Activated T-helper 1 cell treated with anti-CD3 and anti-CD28 coated beads, Interleukin-12 subunit alpha, Interleukin-12 subunit beta, Interleukin-2, Interleukin-4 antibody, amounts not matched to agents 30 ng/mL and 10 ng/mL and 1 ng/mL, durations not matched to agents 14 hours and 24 hours and 36 hours (primary cell): ENCODE results near the gene POU4F3. TPM values are rescaled to one million over a fixed set of nuclear protein-coding genes. Genes with fewer than 3 reads are reported as not detected.

ENCODE experiments used
- DNase-seq: peaks from one replicate; pipeline ENCODE4 v3.0.0; 2021; ENCODE audit warnings: low spot score
- H3K27ac Mint-ChIP-seq: one replicate; pipeline ENCODE4 v1.8.0; 2021; ENCODE audit warnings: mild to moderate bottlenecking, mixed read lengths
- H3K27me3 Mint-ChIP-seq: one replicate; pipeline ENCODE4 v1.8.0; 2022; ENCODE audit warnings: mild to moderate bottlenecking, moderate library complexity, mixed read lengths; ENCODE audit not compliant: insufficient read depth
- H3K36me3 Mint-ChIP-seq: one replicate; pipeline ENCODE4 v1.8.0; 2021; ENCODE audit warnings: low read depth, mixed read lengths
- H3K4me1 Mint-ChIP-seq: one replicate; pipeline ENCODE4 v1.8.0; 2021; ENCODE audit warnings: low read depth, mixed read lengths
- H3K4me3 Mint-ChIP-seq: one replicate; pipeline ENCODE4 v1.8.0; 2021; ENCODE audit warnings: mild to moderate bottlenecking, moderate library complexity, mixed read lengths
- H3K9me3 Mint-ChIP-seq: one replicate; pipeline ENCODE4 v1.8.0; 2021; ENCODE audit warnings: mixed read lengths
- intact Hi-C: fragments of 100-400 bp; cut with micrococcal nuclease; formaldehyde crosslinking; loops from one replicate; pipeline ENCODE4 v1.15.1; 2024
- total RNA-seq: library from RNA; stranded (reverse); gene quantifications from 2 replicates; pipeline ENCODE4 v1.2.3, GENCODE V29; 2022

POU4F3 gene
- total RNA-seq, 1 donor from 2014 or later: not detected

DNA sequence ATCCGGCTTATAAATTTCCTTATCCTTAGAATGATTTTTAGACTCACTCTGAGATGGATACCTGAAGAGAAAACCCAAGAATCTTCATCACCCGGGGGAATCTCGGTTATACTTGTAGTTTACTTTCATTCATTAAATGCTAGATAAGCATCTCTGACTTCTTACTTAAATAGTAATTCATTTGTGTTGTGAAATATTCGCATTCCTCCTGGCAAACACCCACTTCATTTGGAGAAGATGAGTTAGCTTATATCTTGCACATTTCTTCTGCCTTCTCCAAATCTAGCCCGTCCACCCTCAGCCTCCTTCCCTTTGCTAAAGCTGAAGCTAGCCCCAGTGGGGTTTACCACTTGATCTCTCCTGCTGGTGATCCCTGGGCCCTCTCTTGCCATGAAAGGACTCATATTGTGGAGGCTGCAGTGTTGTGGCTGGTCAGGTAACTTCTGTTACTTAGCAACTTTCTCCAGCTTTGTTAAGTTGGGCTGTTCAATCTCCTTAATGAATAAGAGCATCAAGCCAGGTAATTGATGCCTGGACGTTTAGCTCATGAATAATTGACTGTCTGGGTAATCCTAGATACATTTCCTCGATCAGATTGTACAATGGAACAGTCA is 11.3 kb upstream of the POU4F3 start:
- H3K36me3 Mint-ChIP-seq: no peaks in the 10 kb centered on the region
- intact Hi-C loops: no loop called here
- H3K27me3 Mint-ChIP-seq: peaks cover 21% of the 10 kb centered on the region
- no peaks in the 10 kb centered on the region for H3K4me1 Mint-ChIP-seq
- no peaks in the 10 kb centered on the region for H3K9me3 Mint-ChIP-seq
- no peak overlapping the region for H3K4me3 Mint-ChIP-seq
- no peak overlapping the region for H3K27ac Mint-ChIP-seq
- no peak for DNase-seq

DNA sequence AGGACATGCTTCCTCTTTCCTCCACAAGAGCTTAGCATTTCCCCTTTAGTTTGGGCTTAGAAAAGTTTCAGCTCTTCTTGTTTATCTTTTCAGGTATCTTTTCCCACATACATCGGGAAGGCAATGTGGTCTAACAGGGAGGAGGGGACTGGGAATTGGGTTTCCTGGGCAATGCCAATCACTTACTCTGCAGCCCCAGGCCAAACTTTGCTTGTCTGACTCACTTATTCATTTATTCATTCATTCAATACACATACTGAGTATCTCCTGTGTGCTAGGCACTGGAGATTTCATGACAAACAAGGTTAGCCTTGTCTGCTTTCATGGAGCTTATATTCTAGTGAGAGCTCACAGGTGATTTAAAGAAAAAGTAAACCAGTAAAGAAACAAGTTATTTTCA is 10.7 kb upstream of the POU4F3 start:
- no peaks in the 10 kb centered on the region for H3K36me3 Mint-ChIP-seq
- no peak overlapping the region for H3K4me3 Mint-ChIP-seq
- intact Hi-C loops: no loop called here
- H3K27ac Mint-ChIP-seq: no peak overlapping the region
- H3K27me3 Mint-ChIP-seq: peaks cover 26% of the 10 kb centered on the region
- H3K4me1 Mint-ChIP-seq: no peaks in the 10 kb centered on the region
- no peak for DNase-seq
- no peaks in the 10 kb centered on the region for H3K9me3 Mint-ChIP-seq

DNA sequence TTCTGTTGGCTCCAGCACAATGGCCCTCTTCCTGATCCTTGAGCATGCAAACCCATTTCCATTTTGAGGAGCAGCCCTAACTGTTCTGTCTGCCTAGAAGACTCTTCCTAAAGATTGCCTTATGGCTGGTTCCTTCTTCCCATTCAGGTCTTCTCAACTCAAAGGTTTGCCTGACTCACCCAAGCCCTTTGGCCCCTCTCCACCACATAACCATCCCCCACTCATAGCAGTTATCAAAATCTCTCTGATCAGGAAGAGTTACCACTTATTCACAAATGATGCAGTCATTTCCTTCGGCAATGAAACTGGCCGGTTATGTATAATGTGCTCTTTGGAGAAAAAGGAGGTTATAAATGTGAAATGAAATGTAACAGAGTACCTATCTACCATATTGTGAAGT is 8.9 kb upstream of the POU4F3 start:
- intact Hi-C loops: no loop called here
- Mint-ChIP-seq H3K27ac (no peak overlapping the region), H3K4me3 (no peak overlapping the region), H3K4me1 (no peaks in the 10 kb centered on the region), H3K9me3 (no peaks in the 10 kb centered on the region), H3K27me3 (peaks cover 39% of the 10 kb centered on the region), H3K36me3 (no peaks in the 10 kb centered on the region)
- no peak for DNase-seq

DNA sequence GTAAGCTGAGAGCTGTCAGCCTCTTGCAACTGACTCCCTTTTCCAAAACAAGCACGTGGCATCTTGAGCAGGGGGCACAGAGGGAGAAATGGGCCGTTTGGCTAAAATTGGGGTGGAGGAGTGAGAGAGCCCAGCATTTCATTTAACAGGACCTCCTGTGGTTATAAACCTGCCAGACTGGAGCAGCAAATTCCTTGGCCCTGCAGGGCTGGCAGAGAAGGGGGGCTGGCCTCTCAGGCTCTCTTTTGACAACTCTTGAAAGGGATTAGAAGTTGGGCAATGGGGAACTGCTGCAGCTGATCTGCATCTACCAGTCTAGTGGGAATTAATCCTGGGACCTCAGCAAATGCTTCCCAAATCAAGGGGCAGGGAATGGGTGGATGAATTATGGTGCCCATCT is 7.2 kb upstream of the POU4F3 start:
- Mint-ChIP-seq H3K4me3 (no peak overlapping the region), H3K4me1 (no peaks in the 10 kb centered on the region), H3K27me3 (peaks cover 53% of the 10 kb centered on the region), H3K9me3 (no peaks in the 10 kb centered on the region), H3K36me3 (no peaks in the 10 kb centered on the region), H3K27ac (no peak overlapping the region)
- no peak for DNase-seq
- intact Hi-C loops: no loop called here

DNA sequence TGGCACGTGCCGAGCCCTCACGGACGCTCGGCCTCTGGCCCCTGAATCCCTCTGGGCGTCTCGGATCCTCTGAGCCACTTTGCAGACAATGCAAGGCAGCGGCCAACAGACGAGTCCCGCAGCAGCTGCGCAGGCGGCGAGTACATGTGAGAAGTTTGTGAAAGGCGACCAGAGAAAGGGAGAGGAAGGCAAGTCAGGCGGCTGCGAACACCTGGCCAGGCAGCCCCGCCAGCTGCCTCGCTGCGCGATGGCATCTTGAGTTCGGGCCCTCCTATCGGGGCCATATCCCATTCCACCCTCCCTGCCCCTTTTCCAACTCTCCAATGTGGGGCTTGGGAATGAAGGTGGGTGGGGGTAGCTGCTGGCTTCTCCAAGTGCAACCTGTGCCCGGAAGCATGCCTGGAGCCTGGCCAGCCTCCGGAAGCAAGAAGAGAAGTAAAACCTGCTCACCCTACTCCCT is 4.5 kb upstream of the POU4F3 start:
- no peak for DNase-seq
- H3K27ac Mint-ChIP-seq: no peak overlapping the region
- H3K36me3 Mint-ChIP-seq: no peaks in the 10 kb centered on the region
- no peaks in the 10 kb centered on the region for H3K4me1 Mint-ChIP-seq
- H3K4me3 Mint-ChIP-seq: no peak overlapping the region
- no peaks in the 10 kb centered on the region for H3K9me3 Mint-ChIP-seq
- H3K27me3 Mint-ChIP-seq: peaks cover 72% of the 10 kb centered on the region
- intact Hi-C loops: no loop called here

DNA sequence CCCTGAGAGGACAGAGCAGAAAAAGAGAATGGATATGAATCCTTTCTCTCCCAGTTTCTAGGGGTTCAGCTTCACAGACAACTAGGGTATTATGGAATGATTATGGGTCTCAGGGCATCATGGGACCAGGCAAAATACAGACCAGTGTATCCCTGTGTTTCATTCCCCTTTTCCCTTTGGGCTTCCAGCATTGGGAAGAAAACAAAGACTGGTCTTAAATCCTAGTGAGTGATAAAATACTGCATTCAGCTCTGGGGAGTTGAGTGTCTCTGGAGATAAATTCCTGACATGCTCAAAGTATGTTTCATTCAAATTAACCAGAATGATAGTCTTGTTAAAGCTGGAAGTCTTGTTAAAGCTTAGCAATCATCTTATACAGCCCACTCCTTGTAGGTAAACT is 2.4 kb upstream of the POU4F3 start:
- Mint-ChIP-seq H3K27me3 (peaks cover 77% of the 10 kb centered on the region), H3K36me3 (no peaks in the 10 kb centered on the region)
- intact Hi-C loops: no loop called here

DNA sequence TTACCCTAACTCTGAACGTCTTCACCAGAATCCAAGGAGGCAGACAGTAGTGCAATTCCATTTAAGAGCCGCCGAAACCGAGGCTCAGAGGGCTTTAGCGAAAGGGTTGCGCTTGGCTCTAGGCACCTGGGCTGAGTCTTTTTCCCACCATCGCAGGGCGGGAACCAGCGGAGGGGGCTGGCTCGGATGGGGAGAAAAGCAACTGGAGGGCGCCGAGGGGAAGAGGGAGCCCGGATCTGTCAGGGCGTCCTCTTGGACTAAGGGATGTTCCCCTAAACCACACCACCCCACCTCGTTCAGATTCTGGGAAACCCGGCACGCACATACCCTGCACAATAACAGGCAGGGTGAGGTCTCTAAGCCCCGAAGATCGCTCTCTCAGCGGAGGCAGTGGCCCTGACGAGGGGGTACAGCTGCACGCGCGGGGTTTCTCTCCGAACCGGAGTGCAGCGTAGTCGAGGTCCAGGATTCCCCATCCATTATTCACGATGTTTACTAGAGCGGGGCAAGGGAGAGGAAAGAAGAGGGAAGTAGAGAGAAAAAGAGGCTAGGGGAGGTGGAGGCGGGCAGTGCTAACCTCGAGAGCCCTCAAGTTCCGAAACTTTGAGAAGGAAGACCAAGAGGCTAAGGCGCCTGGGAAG is 1.3 kb upstream of the POU4F3 start:
- DNase-seq: no peak
- intact Hi-C loops: no loop called here
- Mint-ChIP-seq H3K36me3 (no peaks in the 10 kb centered on the region), H3K27me3 (peaks cover 81% of the 10 kb centered on the region), H3K27ac (no peak overlapping the region), H3K4me3 (no peak overlapping the region), H3K9me3 (no peaks in the 10 kb centered on the region), H3K4me1 (no peaks in the 10 kb centered on the region)

More for the DNA sequence above, 2.4 kb upstream of the POU4F3 start:
- Mint-ChIP-seq H3K27ac (no peak overlapping the region), H3K4me3 (no peak overlapping the region), H3K4me1 (no peaks in the 10 kb centered on the region), H3K9me3 (no peaks in the 10 kb centered on the region)
- no peak for DNase-seq

DNA sequence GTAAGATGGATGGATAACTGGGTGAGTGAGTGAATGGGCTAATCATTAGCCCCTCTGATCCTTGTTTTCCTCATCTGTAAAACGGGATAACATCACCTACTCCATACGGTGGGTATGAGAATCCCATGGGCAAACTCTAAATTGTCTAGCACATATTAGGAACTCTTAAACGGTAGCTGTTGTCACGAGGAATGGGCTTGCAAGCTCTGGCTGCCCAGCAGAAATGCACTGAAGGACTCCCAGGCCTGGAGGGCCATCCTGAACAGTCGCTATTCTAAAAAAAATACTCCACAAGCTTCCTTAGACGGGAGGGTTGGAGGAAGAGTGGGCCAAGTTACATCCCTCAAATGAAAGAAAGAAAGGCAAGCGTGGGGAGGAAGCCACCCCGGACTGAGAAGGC is 711 bp upstream of the POU4F3 start:
- intact Hi-C loops: no loop called here
- no peaks in the 10 kb centered on the region for H3K4me1 Mint-ChIP-seq
- peak overlapping the region; percentile 68 for H3K27ac Mint-ChIP-seq
- H3K36me3 Mint-ChIP-seq: no peaks in the 10 kb centered on the region
- DNase-seq: no peak
- no peaks in the 10 kb centered on the region for H3K9me3 Mint-ChIP-seq
- no peak overlapping the region for H3K4me3 Mint-ChIP-seq
- H3K27me3 Mint-ChIP-seq: peaks cover 81% of the 10 kb centered on the region

DNA sequence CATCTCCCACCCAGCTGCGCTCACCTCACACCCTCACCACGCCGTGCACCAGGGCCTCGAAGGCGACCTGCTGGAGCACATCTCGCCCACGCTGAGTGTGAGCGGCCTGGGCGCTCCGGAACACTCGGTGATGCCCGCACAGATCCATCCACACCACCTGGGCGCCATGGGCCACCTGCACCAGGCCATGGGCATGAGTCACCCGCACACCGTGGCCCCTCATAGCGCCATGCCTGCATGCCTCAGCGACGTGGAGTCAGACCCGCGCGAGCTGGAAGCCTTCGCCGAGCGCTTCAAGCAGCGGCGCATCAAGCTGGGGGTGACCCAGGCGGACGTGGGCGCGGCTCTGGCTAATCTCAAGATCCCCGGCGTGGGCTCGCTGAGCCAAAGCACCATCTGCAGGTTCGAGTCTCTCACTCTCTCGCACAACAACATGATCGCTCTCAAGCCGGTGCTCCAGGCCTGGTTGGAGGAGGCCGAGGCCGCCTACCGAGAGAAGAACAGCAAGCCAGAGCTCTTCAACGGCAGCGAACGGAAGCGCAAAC is 1.1 kb downstream of the POU4F3 start:
- Mint-ChIP-seq H3K4me3 (no peak overlapping the region), H3K4me1 (no peaks in the 10 kb centered on the region), H3K27me3 (peaks cover 80% of the 10 kb centered on the region), H3K9me3 (no peaks in the 10 kb centered on the region), H3K36me3 (no peaks in the 10 kb centered on the region), H3K27ac (peak overlapping the region; percentile 52)
- intact Hi-C loops: no loop called here
- no peak for DNase-seq

DNA sequence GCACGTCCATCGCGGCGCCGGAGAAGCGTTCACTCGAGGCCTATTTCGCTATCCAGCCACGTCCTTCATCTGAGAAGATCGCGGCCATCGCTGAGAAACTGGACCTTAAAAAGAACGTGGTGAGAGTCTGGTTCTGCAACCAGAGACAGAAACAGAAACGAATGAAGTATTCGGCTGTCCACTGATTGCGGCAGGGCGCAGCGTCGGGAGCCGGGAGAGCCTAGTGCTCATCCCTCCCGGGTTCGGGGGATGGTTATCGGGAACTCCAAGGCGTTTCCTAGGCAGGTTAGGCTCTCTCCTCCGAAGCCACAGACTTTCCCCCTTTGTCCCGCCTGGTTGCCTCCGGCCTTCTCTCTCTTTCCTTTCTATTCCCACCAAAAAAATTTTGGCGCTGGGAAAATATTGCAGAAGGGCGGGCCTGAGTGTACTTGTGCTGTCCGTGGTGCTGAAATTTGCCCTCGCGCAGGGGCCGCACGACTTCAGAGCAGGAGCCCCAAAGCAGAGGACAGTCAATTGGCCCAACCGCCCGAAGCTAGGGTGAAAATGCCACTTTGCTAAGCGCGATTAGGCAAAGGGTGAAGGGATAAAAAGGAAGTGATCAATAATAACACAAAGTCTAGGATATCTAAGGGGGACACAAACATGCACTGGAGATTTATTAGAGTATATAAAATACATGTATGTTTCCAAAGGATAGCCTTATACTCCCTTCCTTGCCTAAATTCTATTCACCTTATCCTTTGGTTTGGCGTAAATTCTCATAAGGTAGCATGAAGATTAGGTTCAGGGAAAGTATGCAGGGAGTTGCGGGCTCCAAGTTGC is 1.8 kb downstream of the POU4F3 start:
- no peak overlapping the region for H3K4me3 Mint-ChIP-seq
- intact Hi-C loops: no loop called here
- H3K4me1 Mint-ChIP-seq: peaks cover 4% of the 10 kb centered on the region
- DNase-seq: peak; percentile 13
- no peaks in the 10 kb centered on the region for H3K36me3 Mint-ChIP-seq
- no peaks in the 10 kb centered on the region for H3K9me3 Mint-ChIP-seq
- H3K27me3 Mint-ChIP-seq: peaks cover 82% of the 10 kb centered on the region
- H3K27ac Mint-ChIP-seq: peak overlapping the region; percentile 46

DNA sequence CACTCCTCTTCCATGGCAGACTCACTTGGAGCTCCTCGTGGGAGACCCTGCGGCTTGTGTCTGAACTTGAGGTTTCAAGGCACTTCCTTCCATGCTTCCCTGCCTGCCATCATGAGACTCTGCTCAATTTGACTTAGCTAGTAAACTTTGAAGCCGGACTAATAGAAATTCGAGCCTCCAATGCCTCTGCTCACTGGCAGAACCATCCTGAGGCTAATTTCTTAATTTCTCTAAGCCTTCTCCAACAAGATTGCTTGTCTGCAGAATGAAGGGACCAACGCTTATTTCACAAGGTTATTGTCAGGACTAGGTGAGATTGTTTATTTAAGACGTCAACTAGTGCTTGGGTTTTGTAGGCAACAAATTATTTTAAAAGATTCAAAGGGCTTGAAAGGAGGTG is 3.2 kb downstream of the POU4F3 start:
- Mint-ChIP-seq H3K27ac (no peak overlapping the region), H3K27me3 (peaks cover 83% of the 10 kb centered on the region)
- intact Hi-C loops: no loop called here

DNA sequence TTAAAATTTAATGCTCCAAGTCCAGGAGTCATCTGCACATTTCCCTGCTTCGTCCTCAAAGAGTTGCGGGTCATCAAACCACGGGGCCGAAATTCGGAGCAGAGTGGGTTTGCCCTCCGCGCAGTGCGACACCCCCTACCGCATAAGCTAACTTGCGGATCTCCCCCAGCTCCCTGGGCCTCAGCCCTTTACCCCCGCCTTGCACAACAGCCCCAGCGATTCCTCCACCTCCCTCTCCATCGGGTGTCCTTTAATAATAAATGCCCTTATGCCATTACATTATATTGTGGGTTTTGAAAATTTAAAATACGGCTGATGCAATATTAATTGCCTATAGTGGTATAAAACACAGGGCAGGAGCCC is 3.9 kb downstream of the POU4F3 start:
- intact Hi-C loops: no loop called here
- H3K36me3 Mint-ChIP-seq: no peaks in the 10 kb centered on the region
- H3K27me3 Mint-ChIP-seq: peaks cover 79% of the 10 kb centered on the region
- no peak overlapping the region for H3K27ac Mint-ChIP-seq
- DNase-seq: no peak
- no peak overlapping the region for H3K4me3 Mint-ChIP-seq
- H3K4me1 Mint-ChIP-seq: peaks cover 4% of the 10 kb centered on the region
- no peaks in the 10 kb centered on the region for H3K9me3 Mint-ChIP-seq

More for the DNA sequence above, 3.2 kb downstream of the POU4F3 start:
- Mint-ChIP-seq H3K9me3 (no peaks in the 10 kb centered on the region), H3K4me3 (no peak overlapping the region), H3K4me1 (peaks cover 4% of the 10 kb centered on the region), H3K36me3 (no peaks in the 10 kb centered on the region)
- no peak for DNase-seq
